GM04503 (cell line): ENCODE measurements around the gene DPP4.

Experiments used
- DNase-seq: peaks from one replicate; pipeline ENCODE4 v3.0.0-alpha.2; 2012; ENCODE audit warnings: low read depth

Gene DPP4

GRCh38 chr2:162085090-162085891 lies 11.3 kb upstream of the DPP4 start:
- DNase-seq: peak; percentile 94

GRCh38 chr2:162084536-162084935 lies 10.5 kb upstream of the DPP4 start:
- no peak for DNase-seq

DNA sequence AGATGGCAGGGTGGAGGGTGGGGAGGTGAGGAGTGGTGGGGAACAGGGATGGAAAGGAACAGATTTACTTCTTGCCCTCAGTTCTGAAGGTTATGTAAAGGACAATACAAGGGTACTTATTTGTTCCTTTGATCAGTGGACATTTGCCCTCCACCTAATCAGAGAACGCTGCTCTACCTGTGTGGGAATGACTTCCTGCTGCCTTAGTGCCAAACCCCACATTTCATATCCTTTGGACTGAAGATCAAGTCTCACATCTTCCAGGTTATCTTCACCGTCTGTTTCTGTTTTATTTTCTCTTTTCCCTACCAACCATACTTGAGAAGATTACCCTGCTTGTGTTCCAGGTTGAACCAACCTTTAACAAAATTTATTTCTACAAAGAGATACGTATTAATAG lies 8.7 kb upstream of the DPP4 start:
- DNase-seq: no peak

GRCh38 chr2:162082036-162082435 lies 8.0 kb upstream of the DPP4 start:
- DNase-seq: no peak

DNA sequence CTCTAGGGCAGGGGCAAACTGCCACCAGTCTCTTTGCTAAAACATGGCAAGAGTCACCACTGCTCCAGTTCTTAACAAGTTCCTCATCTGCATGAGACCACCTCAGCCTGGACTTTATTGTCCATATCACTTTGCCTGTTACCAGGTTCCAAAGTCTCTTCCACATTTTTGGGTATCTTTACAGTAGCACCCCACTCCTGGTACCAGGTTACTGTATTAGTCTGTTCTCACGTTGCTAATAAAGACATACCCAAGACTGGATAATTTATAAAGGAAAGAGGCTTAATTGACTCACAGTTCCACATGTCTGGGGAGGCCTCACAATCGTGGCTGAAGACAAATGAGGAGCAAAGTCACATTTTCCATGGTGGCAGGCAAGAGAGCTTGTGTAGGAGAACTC lies 5.5 kb upstream of the DPP4 start:
- no peak for DNase-seq

DNA sequence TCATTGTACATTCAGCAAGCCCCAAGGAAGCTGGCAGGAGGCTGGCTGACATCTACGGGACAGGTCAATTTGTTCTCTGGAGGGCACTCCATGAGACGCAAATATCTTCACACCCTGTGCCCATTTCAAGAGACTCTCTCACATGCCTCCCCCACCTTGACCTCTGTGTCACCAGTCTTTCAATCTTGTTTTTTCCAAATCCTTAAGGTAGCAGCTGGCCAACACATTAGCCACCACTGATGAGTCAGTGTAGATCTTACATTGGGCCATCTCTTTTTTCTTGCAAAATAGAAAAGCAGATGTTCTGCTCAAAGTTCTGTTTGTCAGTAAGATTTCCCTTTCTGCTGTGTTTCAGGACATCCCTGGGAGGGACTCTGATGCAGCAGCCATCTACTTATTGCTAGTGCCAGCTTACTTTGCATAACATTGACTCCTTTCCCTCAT lies 1.7 kb upstream of the DPP4 start:
- no peak for DNase-seq

GRCh38 chr2:162074928-162075688 lies 1.1 kb upstream of the DPP4 start:
- no peak for DNase-seq

GRCh38 chr2:162074632-162074895 lies 549 bp upstream of the DPP4 start:
- no peak for DNase-seq

DNA sequence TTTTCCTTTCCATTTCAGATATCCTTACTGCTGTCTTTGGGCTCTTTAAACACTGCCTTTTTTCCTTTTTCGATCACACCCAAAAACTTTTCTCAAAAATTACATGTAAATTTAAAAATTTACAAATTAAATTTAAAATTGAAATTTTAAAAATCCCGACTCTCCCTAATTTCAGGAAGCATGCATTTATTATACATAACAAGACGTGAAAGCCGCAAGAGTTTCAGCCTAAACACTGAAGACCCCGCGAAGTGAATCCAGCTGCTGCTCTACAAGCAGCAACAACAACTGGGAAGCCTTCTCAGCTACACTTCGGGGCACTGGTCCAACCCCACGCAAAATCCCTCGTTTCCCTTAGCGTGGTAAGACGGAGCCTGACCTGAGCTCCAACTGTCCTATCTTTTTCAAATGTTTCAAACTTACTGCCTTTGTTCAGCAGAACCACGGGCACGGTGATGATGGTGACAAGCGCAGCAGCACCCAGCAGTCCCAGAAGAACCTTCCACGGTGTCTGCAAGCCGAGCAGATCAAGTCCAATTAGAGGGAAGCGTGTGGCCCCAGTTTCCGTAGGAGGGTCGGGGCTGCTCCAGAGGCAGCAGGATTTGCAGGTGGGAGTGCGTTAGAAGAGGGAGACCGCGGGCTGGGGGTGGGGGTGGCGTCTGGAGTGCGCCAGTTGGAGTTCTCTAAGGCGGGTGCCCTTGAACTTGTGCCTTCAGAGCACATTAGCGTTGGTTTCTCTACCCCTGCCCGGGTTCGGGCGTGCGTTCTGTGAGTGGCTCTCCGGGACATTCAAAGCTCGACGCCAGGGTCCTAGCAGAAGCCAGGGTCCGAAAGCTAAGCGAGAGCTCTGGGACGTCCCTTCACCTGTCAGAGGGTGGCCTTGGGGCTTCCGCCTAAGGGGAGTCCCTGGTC lies 783 bp downstream of the DPP4 start:
- no peak for DNase-seq

DNA sequence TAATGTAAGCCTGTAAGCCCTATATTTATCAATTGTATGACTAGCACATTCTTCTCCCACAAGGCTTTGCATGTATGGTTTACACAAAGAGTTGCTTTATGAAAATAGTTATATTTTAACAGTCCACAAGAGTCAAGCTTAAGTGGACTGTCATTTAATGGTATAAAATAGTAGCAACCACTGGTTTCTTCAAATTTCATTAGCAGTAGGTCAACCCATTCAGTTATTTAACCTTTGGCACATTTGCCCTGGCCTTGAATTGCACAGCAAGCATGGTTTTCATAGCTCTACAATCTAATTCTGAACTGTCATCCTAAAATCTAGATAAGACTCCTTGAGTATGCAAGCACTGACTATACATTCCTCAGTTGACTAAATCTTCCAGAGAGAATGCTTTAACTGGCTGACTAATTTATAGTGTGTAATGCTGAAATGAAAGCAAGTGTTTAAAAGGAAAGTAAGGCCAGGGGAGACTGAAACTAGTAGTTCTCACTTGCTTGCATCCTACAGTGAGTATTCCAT lies 1.8 kb downstream of the DPP4 start:
- DNase-seq: no peak

DNA sequence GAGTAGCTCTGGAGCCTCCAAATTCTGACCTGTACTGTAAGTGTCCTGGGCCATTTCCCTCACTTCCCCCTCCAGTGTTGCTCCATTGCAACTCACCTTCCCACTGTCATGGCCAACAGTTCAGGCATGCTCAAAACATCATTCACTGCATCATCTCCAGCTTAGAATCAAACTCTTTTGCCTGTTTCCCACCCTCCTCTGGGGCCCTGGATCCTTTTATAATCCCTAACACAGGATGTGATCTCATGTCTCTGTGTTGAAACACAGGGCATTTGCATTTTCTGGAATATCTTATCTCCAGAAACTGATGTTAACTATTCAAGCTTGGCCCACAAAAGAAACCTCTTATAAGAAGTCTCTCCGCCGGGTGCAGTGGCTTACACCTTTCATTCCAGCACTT lies 3.0 kb downstream of the DPP4 start:
- no peak for DNase-seq

DNA sequence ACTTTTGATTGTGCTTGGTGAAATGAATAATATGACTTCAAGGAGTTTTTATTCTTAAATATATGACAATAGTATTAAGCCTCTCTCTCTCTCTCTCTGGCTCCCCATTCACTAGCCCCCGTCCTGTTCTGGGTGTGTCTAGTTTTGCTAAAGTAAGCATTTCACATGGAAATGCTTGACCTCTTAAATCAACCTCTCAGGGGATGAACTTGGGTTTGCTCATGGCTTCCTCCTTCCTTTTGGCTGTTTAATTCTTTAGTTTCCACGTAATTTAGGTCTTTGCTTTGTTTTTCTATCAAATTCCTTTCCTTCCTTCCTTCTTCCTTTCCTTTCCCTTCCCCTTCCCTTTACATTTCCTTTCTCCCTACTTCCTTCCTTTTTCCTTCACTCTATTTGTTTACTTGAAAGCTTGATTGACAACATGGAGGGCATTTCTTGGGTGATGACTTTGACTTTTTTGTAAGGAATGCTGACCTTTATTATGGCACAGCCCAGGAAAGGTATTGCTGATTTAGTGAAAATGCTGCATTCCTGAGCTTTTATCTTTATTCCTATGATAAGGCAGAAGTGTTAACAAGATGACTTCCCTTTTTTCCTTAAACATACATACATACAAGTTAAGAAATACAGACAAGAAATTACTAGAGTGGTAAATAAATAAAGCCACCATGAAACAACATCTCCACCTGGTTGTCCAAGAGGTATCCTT lies 3.6 kb downstream of the DPP4 start:
- DNase-seq: no peak

- no peak for DNase-seq
Observed at GRCh38 chr2:162069267-162069903, 4.6 kb downstream of the DPP4 start.

DNA sequence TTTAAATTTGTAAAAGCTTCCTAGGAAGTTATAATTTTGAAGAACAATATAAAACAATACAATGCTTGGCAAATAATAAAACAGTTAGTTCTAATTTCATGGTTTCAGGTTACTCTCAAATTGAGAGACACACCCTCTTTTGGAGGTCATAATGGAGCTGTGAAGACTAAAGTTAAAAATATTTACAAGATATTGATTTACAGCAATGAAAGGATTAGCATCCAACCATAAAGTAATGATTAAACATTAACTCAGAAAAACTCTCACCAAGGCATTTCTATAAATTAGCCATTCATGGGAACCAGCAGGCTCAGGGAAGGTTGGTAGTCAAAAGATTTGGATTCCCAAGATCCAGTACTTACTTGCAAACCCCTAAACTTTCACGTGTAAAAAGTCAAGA lies 6.4 kb downstream of the DPP4 start:
- no peak for DNase-seq

DNA sequence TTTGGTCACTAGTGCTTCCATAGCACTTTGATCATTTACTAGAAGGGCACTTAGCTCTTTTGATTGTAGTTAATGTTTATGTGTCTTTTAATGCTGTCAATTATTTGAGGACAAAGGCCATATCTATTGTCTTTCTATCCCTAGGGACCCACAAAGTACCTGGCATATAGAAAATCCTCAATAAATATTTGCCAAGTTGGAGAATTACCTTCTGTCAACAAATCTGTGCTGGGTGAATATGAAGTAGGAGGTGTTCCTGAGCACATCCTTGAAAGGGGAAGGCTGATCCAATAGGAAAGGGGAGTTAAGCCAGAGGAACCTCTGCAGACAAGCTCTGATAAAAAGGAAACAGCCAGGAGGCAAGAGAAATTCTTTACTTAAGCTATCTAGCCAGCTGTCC lies 8.2 kb downstream of the DPP4 start:
- DNase-seq: no peak

GRCh38 chr2:162063899-162064298 lies 10.1 kb downstream of the DPP4 start:
- DNase-seq: no peak

- no peak for DNase-seq
Observed at GRCh38 chr2:162063281-162063680, 10.7 kb downstream of the DPP4 start.

GRCh38 chr2:162062559-162062958 lies 11.5 kb downstream of the DPP4 start:
- no peak for DNase-seq

DNA sequence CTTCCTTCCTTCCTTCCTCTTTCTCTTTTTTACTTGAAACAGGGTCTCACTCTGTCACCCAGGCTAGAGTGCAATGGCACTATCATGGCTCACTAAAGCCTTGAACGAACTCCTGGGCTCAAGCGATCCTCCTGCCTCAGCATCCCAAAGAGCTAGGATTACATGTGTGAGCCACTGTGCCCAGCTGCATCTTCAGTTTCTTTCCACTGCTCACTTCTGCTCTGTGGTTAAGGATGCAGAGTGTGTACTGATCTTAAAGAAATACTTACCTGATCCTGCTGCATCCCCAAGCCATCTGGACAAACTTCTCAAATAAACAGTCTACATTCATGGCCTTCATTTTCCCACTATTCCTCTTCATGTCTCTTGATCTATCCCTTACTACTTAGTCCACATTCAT lies 13.0 kb downstream of the DPP4 start:
- no peak for DNase-seq

GRCh38 chr2:162060532-162060931 lies 13.5 kb downstream of the DPP4 start:
- no peak for DNase-seq

- no peak for DNase-seq
Observed at GRCh38 chr2:162058973-162059668, 14.9 kb downstream of the DPP4 start.
